ENCODE data around the gene FRMD6.
"Not testable (repeated sequence)": the region's sequence is repeated elsewhere in the genome, so short reads cannot be mapped to it uniquely, and the experiment has no call there.

FRMD6 gene

GRCh38 chr14:51727526-51727925 lies 75.8 kb downstream of the FRMD6 start:
- no peak for DNase-seq

DNA sequence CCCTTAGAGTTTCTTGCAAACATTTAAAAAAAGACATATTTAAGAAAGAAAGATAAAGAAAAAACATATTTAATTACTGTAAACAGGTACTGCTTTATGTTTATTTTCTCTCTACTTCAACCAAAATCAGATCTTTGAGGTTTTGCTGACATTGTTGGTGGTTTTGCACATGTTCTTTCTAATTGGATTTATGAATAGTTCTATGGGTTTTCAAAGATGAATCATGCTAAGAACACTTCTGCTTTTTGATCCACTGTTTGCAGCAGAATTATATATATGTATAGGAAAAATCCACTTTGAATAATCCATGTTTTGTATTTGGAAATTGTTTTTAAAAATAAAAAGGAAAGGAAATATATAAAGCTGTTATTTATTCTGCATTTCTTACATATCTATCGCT lies 78.4 kb downstream of the FRMD6 start:
- DNase-seq: no peak

- no peak for DNase-seq
These were observed 79.0 kb downstream of the FRMD6 start for GRCh38 chr14:51730684-51731083.

DNA sequence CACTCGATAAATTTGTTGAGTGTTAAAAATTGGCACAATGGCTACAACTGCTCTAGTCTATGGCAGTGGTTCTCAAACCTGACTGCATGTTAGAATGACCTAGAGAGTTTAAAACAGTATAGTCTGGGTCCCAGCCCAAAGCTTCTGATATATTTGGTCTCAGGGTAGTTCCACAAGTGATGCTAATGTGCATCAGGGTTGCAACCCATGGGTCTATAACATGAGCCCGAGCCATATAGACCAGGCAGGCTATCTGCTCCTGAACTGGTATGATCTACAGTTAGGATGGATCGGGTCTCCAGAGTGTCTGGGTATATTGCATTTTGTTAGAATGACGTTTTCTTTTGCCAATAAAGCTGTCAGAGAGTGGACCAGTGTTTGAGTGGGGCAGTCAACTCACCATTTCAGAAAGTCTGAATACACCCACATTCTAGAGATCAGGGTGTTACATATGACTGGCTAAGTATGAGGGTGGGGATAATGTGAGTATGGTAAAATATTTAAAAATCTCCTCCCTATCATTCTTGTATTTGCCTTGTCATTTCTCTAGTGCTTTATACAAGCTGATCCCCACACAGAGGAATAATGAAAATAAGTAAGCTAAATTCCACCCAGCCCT lies 80.9 kb downstream of the FRMD6 start:
- no peak for DNase-seq

GRCh38 chr14:51733147-51733546 lies 81.4 kb downstream of the FRMD6 start:
- DNase-seq: no peak

GRCh38 chr14:51735851-51736250 lies 84.1 kb downstream of the FRMD6 start:
- no peak for DNase-seq

DNA sequence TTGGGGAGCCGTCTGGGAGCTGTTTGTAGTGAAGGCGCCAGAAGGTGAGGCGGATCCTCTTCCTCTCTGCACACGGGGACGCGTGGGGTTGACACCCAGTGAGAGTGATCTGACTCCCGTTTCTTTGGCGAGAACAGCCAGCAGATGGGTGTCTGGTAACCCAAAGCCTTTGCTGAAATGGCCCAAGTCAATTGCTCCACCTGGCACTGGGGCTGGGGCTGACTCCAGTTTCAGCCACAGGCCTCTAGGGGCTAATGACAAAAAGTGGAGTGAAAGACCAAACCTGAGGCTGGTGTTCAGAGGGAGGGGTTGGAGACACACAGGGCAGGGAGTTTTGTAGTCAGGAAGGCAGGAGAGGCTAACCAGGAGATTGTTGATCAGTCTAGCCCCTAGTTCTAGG lies 87.0 kb downstream of the FRMD6 start:
- peak; percentile 27 for DNase-seq

DNA sequence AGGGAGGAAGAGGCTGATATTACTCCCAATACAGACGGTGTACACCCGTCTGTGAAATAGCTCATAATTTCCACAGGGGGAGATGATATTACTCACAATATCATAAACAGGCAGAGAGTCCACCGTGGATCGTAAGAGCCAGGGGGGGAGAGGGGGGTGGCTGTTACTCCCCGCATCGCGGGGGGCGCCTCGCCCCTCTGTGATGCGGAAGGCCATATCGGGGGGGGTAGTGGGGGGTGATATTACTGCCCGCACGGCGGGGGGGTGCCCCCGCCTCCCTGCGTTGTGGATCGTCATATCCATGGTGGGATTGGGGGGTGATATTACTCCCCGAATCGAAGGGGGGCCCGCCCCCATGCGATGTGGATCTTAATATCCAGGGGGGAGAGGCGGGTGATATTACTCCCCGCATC lies 91.9 kb downstream of the FRMD6 start:
- DNase-seq: no peak

GRCh38 chr14:51744372-51745130 lies 92.8 kb downstream of the FRMD6 start:
- DNase-seq: no peak

GRCh38 chr14:51746823-51747222 lies 95.1 kb downstream of the FRMD6 start:
- not testable (repeated sequence) for DNase-seq

DNA sequence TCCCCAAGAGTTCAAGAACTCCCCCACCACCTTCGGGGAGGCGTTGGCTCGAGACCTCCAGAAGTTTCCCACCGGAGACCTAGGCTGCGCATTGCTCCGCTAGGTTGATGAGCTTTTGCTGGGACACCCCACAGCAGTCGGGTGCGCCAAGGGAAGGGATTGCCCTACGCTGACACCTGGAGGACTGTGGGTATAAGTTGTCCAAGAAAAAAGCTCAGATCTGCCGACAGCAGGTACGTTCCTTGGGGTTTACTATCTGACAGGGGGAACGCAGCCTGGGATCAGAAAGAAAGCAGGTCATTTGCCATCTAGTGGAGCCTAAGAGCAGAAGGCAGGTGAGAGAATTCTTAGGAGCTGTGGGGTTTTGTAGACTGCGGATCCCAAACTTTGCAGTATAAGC lies 98.8 kb downstream of the FRMD6 start:
- no peak for DNase-seq

DNA sequence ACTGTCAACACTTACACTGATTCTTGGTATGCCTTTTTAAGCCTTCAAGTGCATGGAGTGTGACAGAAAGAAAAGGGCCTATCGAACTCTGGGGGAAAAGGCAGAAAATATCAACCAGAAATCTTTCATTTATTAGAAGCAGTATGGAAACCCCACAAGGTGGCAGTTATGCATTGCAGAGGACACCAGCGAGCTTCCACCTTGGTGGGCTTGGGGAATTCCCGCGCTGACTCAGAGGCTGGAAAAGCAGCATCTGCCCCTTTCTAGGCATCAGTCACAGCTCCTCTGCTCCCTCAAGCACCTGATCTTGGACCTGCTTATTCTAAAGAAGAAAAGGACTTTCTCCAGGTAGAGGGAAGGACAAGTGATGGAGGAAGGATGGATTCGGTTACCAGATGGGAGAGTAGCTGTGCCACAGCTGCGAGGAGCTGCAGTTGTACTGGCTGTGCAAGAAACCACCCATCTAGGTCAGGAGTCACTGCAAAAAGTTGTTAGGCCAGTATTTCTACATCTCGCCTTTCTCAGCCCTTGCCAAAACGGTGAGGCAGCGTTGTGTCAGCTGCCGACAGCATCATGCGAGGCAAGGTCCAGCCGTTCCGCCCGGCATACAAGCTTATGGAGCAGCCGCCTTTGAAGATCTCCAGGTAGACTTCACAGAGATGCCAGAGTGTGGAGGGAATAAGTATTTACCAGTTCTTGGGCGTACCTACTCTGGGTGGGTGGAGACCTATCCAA lies 100.1 kb downstream of the FRMD6 start:
- peak; percentile 19 for DNase-seq

- DNase-seq: not testable (repeated sequence)
These were observed 106.0 kb downstream of the FRMD6 start for GRCh38 chr14:51757756-51758155.

DNA sequence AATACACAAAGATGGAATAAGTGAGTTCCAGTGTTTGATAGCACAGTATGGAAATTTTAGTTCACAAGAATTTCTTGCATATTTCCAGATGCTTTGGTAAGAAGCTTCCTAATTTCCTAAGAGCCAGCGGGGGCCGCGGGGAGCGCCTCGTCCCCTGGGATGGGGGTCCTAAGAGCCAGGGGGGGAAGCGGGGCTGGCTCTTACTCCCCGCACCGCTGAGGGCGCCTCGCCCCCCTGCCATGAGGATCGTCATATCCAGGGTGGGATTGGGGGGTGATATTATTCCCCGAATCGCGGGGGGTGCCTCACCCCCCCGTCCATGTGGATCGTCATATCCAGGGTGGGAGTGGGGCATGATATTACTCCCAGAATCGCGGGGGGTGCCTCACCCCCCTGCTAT lies 108.2 kb downstream of the FRMD6 start:
- no peak for DNase-seq

DNA sequence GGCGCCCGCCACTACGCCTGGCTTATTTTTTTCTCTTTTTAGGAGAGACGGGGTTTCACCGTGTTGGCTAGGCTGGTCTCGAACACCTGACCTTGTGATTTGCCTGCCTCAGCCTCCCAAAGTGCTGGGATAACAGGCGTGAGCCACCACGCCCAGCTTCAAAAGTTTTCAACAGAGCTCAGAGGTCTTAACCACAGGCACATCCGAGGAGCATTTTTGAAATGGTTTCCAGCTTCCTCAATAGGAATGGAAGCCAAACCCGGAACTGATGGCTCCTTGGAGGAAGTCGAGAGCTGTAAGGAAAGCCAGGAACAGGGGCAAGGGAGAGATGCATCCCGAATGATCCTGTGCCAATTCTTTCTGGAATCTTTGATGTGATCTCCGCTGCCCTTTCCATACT lies 114.0 kb downstream of the FRMD6 start:
- DNase-seq: not testable (repeated sequence)

DNA sequence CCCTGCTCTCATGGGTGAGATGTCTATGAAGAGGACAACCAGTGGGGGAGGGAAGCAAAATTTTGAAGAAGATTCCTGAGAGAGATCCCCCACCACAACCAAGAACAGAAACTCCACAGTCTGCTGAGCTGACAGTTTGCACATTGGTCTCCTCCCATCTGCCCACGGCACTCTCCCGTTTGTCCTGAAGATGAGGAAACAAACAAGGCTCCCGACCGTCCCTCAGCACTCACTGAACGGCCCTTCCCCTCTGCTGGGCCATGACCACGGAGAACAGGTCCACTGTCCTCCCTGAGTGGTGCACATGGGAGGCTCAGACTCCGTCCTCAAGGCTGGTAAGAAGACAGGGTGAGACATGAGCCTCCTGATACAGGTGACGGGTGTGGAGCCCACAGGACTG lies 114.9 kb downstream of the FRMD6 start:
- not testable (repeated sequence) for DNase-seq

- not testable (repeated sequence) for DNase-seq
These were observed 117.6 kb downstream of the FRMD6 start for GRCh38 chr14:51769261-51769660.

GRCh38 chr14:51774209-51774608 lies 122.5 kb downstream of the FRMD6 start:
- DNase-seq: no peak

DNA sequence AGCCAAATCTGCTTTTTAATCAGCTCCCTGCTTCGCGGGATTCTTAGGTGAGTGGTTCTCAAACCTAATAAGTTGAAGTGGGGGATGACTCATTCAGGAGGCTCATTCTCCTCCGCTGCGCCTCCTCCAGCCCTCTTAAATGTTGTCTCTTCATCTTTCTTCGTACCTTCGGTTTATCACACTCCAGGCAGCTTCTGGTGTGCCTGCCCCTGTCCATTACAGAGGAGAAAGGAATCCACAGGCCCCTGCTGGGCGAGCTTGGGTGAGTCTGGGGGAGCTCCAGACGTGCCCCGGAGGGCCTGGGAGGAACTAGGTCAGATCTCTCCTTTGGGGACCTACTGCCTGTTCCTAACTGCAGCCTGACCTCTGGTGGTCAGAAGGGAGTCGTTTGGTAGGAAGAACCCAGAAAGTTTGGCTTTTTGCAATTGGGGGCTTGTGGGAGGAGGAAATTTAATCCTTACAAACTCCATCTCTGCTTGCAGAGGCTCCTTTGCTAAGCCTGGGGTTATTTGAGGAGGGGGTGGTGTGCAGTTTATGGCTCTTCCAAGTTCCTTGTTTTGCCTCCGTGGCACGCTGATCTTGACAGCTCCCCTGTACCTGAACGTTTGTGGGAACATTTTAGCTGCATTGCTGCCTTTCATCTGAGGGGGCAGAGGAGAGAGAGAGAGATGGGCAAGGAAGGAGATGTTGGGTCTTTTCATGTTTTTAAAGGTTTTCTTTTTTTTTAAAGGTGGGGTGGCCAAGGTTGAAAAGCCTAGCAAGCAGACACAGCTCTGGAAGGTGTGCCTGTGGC lies 124.6 kb downstream of the FRMD6 start:
- DNase-seq: peak; percentile 22

GRCh38 chr14:51780006-51780692 lies 128.4 kb downstream of the FRMD6 start:
- DNase-seq: peak; percentile 50
